Smooth muscle cell of the pulmonary artery (primary cell): ENCODE results near the gene PHF10. TPM values are rescaled to one million over a fixed set of nuclear protein-coding genes. Genes with fewer than 3 reads are reported as not detected.

ENCODE experiments used
- total RNA-seq: library from RNA; depleted of rRNA; stranded (reverse); fragments of >200 nt; gene quantifications from 2 replicates; pipeline ENCODE4 v1.2.3, GENCODE V29; 2014

Gene PHF10
- total RNA-seq: 27.0 and 29.3 TPM in 2 replicates

GRCh38 chr6:169724494-169725124 is at the start of gene PHF10:
Gene PHF10 (minus strand): TSS chr6:169724500. CDS start chr6:169723931, 569 bp downstream.

GRCh38 chr6:169751242-169752073 is 27.2 kb upstream of the PHF10 start, which contains the start of the genes DYNLT2 and ERMARD:
Gene DYNLT2 (minus strand): TSS chr6:169751572. CDS start chr6:169751458, 114 bp downstream.
Gene ERMARD (plus strand): TSS chr6:169751622. CDS start chr6:169751658, 36 bp downstream.

GRCh38 chr6:169701954-169702839 is 22.1 kb downstream of the PHF10 start, which contains the start of the genes C6orf120 and WDR27:
Gene C6orf120 (plus strand): TSS chr6:169702126. CDS start chr6:169702460, 334 bp downstream.
Gene WDR27 (minus strand): TSS chr6:169702029. CDS start chr6:169689005, 13,024 bp downstream.

Other genes starting within 250 kb of the PHF10 start
- 20.5 and 28.5 TPM in 2 replicates for gene WDR27, start 22.5 kb downstream of the PHF10 start, total RNA-seq
- 45.2 and 47.6 TPM in 2 replicates for gene C6orf120, start 22.4 kb downstream of the PHF10 start, total RNA-seq
- 0.39 and 0.43 TPM in 2 replicates for gene DYNLT2, start 27.1 kb upstream of the PHF10 start, total RNA-seq
- gene ERMARD, start 27.1 kb upstream of the PHF10 start, total RNA-seq: 20.4 and 21.5 TPM in 2 replicates